Kasumi-1 (cell line): ENCODE results near the gene APLP1.
"Not testable (repeated sequence)": the region's sequence is repeated elsewhere in the genome, so short reads cannot be mapped to it uniquely, and the experiment has no call there.

ENCODE experiments used
- DNase-seq, 2 experiments: peaks; one replicate each; lab custom pipeline; 2025; lab: John Stamatoyannopoulos, UW

The APLP1 gene

DNA sequence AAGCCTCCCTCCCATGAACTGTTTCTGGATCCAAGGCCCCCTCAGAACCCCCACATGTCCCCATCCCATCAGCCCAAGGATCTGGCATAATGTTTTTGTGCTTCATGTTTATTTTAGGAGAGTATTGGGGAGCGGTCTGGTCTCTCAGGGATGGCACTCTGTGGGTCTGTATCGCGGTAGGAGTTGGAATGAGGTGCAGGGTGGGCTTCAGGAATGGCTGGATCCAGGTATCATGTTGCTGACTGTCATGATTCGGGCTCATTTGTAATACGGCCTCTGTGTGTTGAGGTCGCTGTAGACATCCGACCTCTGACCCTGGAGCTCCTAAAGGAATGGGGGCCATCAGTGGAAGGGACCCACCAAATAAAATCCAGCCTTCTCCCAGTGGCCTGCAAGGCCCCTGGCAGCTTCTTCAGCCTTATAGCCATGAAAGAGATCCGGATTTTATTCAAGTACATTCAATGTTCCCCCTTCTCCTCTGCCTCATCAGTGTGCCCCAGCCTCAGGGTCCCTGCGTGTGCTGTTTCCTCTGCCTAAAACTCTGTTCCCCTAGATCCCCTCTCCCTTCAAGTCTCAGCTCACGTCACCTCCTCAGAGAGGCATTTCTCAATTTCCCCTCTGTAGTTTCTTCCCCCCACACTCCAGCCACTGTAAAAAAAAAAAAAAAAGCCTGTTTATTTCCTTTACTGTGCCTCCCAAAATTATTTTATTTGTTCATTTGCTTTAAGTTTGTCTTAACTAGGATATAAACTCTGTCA is 36.1 kb downstream of the APLP1 start:
- peak; percentile 60 to 78 for DNase-seq

DNA sequence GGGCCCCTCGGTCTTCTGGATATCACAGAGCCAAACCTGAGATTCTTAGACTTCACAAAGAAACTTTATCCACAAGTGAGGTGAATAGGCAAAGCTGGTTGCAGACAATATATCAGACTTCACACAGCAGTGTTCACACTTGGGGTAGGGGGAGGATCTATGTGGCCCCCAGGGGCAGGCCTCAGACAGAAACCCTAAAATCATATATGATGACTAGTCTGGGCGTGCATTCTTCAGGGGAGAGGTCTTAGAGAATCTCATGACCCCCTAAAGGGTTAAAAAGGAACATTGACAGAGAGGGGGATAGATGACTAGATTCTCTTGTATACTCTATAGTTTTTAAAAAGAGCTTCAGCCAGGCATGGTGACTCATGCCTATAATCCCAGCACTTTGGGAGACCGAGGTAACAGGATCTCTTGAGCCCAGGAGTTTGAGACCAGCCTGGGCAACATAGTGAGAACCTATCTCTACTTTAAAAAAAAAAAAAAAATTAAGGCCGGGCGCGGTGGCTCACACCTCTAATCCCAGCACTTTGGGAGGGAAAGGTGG is 36.9 kb downstream of the APLP1 start:
- peak in 1 of 2 experiments; percentile 13 for DNase-seq

DNA sequence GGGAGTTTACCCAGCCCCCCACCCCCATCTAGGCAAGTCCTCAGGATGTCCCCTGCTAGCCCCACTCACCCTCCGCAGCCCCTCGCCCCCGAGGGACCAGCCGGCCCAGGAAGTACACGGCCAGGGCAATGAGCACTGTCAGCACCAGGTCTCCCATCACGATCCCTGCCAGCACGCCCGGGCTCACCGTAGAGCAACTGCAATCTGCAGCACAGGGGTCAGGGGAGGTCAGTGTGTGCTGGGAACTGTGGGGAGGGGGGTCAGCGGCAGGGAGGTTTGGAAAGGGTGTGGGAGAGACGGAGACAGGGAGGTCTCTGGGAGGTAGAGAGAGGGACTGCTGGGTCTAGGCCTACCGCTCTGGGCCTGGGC is 39.0 kb downstream of the APLP1 start:
- no peak for DNase-seq

DNA sequence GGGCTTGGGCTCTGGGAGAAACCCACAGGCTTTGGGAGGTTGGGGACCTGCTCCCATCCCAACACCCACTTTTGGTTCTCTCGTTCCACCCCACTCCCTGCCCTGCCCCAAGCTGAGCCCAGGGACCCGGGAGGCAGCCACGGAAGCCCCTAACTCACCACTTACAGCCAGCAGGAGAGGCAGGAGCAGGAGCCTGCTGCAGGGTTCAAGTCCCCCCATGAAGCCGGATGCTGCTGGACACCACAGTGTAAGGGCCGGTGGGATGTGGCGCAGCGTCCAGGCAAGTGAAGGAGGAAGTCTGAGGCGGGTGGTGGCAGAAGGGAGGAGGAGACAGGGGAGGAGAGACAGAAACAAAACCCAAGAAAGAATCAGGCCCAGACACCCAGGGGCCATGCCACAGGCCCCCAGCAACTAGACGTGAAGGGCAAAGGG is 39.7 kb downstream of the APLP1 start, which contains the start of gene TYROBP:
TYROBP (minus strand) TSS at position 286 of the 432 bp plus-strand sequence; CDS start at position 219, 67 bp downstream.
- peak in 1 of 2 experiments; percentile 15 for DNase-seq

DNA sequence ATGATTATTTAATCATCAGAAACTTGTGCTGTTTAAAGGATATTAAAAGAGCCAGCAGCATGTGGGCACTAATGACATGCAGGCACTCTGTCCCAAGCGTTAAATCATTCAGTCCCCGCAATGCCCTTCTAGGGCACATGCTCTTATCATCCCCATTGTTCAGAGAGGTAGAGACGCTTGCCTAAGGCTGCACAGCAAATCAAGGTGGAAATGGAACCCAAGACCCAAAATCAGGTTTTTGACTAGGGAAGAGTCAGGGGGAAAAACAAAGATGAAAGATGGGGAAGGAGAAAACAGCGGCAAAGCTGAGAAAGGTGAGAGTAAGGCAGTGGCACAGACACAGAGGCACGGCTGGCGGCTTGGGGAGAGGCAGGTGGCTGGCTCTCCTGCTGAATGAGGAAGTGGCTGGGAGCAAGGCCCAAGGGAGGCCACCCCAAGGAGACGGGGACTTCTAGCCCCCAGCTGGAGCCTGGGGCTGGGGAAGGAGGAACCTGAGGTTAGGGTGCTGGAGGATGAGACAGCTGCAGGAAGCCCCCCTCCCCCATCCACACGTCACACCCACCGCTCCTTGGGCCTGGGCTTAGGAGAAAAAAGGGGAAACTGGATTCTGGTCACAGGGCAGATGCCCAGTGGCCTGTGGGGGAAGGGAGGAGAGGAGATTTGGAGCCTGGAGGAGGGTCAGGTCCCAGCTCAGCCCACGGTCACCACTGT is 40.8 kb downstream of the APLP1 start:
- DNase-seq: peak; percentile 99

DNA sequence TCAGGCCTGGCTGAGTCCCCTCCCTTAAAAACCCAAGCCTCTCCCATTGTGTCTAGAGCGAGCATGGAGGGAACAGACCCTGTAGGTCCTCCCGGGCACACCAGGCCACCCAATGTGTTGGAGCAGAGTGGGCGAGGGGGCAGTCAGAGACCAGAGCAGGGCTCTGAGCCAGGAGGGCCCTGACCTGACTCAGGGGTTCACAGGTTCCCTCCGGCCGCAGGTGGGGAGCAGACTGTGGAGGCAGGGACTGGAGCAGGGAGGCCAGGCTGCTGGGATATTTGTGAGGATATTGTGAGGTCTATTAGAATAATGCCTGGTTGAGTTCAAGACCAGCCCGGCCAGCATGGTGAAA is 41.3 kb downstream of the APLP1 start:
- no peak for DNase-seq

DNA sequence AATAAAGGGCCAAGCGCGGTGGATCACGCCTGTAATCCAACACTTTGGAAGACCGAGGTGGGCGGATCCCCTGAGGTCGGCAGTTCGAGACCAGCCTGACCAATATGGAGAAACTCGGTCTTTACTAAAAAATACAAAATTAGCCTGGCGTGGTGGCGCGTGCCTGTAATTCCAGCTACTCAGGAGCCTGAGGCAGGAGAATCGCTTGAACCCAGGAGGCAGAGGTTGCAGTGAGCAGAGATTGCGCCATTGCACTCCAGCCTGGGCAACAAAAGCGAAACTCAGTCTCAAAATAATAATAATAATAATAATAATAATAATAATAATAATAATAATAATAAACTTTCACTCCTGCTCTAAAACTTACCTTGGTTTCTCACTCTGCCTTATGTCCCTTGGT is 42.0 kb downstream of the APLP1 start:
- DNase-seq: not testable (repeated sequence)

DNA sequence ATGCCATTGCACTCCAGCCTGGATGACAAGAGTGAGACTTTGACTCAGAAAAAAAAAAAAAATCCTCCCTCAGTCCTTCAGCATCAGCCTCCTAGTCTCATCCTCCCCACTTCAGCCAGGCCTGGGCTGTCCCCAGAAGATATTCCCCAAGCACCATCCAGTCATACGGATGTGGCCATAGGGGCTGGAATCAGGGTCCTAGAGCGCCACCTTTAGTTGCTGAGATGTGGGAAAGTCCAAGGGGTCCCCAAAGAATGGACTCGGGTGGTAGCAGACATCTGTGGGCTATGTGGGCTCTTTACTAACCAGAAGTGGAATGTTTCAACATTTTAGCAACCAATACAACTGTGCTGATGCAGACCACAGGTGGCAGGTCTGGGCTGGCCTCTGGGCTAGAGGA is 42.8 kb downstream of the APLP1 start:
- DNase-seq: no peak

DNA sequence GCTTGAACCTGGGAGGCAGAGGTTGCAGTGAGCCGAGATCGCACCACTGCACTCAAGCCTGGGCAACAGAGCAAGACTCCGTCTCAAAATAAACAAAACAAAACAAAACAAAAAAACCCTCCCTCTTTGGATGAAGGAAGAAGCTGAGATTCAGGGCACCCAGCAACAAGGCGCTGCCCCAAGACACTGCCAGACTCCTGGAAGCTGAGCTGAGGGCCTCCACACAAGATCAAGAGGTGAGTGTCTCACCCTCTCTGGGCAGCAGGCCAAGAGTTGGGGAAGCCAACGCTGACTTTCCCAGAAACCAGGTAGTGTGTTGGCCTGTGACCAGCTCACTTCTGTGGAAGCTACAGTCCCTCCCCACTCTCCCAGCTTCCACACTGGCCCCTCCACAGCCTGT is 43.4 kb downstream of the APLP1 start:
- no peak for DNase-seq

DNA sequence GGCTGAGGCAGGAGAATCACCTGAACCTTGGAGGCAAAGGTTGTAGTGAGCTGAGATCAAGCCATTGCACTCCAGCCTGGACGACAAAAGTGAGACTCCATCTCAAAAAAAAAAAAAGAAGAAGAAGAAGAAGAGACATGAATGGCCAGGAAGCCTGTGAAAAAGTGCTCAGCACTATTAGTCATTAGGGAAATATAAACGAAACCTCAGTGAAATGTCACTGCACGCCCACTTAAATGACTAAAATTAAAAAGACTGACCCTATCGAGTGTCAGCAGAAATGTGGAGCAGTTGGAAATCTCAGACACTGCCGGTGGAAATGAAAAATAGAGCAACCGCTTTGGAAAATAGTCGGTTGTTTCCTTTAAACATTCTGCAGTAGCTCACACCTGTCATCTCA is 45.2 kb downstream of the APLP1 start:
- DNase-seq: no peak

DNA sequence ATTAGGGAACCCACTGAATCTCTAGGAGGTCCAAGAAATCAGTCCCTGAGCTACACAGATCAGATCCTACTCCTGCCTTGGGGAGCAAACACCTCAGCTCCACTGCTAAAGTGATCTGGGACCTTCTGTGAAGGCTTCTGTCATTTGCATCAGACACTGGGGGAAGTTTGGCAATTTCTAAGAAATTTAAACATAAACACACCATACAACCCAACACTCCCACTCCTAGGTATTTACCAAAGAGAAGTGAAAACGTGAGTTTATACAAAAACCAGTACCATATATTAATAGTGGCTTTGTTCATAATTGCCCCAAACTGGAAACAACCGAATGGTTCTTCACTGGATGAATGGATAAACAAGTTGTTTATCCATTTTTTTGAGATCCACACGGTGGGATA is 47.1 kb downstream of the APLP1 start:
- DNase-seq: no peak

DNA sequence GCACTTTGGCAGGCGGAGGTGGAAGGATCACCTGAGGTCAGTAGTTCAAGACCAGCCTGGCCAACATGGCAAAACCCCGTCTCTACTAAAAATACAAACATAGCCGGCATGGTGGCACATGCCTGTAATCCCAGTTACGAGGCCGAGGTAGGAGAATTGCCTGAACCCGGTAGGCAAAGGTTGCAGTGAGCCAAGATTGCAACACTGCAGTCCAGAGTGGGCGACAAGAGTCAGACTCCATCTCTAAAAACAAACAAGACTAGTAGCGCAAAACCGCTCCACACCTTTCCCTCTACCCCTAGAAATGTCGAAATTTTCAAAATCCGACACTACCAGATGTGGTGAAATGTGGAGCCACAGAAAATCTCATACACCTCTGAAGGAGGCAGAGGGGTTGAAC is 50.9 kb downstream of the APLP1 start:
- DNase-seq: no peak

DNA sequence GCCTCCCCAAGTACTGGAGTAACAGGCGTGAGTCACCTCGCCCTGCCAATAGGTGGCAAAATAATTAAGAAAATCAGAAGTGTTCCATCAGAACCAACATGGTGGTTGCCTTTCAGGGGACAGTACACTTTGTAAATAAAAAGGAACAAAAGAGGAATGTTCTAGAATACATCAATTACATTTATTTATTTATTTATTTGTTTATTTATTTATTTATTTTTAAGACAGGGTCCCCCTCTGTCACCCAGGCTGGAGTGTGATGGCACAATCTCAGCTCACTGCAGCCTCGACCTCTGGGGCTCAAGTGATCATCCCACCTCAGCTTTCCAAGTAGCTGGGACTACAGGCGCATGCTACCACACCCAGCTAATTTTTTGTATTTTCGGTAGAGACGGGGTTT is 52.6 kb downstream of the APLP1 start:
- DNase-seq: no peak

DNA sequence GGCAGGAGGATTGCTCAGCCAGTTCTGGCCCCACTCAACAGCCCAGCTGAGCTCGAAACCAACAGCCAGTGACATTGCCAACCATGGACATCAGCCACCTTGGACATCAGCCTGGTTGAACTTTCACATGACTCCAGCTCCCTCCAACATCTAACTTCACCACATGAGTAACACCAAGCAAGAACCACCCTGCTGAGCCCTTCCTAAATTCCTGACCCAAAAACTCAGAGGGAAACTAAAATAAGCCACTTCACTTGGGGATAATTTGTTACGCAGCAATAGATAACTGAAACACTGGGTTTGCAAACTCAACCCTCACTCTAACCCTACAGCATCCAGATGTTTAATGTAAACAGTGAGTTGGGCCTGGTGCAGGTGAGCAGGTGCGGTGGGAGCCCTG is 57.1 kb downstream of the APLP1 start:
- no peak for DNase-seq

DNA sequence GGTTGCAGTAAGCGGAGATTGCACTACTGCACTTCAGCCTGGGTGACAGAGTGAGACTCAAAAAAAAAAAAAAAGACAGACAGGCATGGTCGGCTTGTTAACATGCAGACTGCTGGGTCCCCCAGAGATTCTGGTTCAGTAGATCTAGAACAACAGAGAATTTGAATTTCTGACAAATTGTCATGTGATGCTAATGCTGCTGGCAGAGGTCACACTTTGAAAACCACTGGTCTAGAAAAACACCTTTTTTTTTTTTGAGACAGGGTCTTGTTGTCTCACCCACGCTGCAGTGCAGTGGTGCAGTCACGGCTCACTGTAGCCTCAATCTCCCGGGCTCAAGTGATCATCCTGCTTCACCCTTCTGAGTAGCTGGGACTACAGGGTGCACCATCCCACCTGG is 60.1 kb downstream of the APLP1 start:
- no peak for DNase-seq
